Endothelial cell of umbilical vein (primary cell): Measurements from ENCODE around the gene FOXJ3. TPM values are rescaled to one million over a fixed set of nuclear protein-coding genes. Genes with fewer than 3 reads are reported as not detected.

Experiments
- BruUV-seq: library from RNA; stranded (reverse); fragments of 400-500 nt; replicated peaks from 2 replicates; lab custom pipeline; 2021; lab: Mats Ljungman, UMichigan
- CTCF ChIA-PET: fragments of 300-600, 350-600 bp; sonication (Branson Sonifier 250); formaldehyde crosslinking; loops from one replicate; lab custom pipeline; 2021; ENCODE audit warnings: antibody characterized with exemption, inconsistent platforms; lab: Charles Lee
- POLR2A ChIA-PET: fragments of 300-600, 350-600 bp; sonication (Branson Sonifier 250); formaldehyde crosslinking; loops from one replicate; lab custom pipeline; 2021; ENCODE audit warnings: antibody characterized with exemption, inconsistent platforms; lab: Charles Lee
- DNase-seq: peaks from one replicate; pipeline ENCODE4 v3.0.0-alpha.2; 2011; ENCODE audit warnings: low read depth, low spot score
- FAIRE-seq: peaks from 2 replicates; lab custom pipeline; 2011; peaks lifted over from hg19 to GRCh38; lab: Jason Lieb, UNC
- H2AFZ ChIP-seq: 2 replicates; pipeline ENCODE4 v1.6.0; 2012; ENCODE audit warnings: low read depth, low read length, control low read depth, inconsistent platforms
- H3K27ac ChIP-seq: 2 replicates; pipeline ENCODE4 v1.5.1; 2011; ENCODE audit warnings: low read depth, mild to moderate bottlenecking, control low read depth, low read length, moderate library complexity; ENCODE audit not compliant: insufficient read depth
- H3K27me3 ChIP-seq, 2 experiments: 2 replicates each; pipeline versions ENCODE4 v1.6.0 to v1.6.1; 2011; ENCODE audit warnings: low read length in 2 of 2, mixed read lengths in 1 of 2; ENCODE audit not compliant: control insufficient read depth in 2 of 2, insufficient read depth in 2 of 2
- H3K36me3 ChIP-seq, 2 experiments: 2 replicates in 1 of 2; 3 replicates in 1 of 2; pipeline ENCODE4 v1.5.1; 2011; ENCODE audit warnings: low read length in 2 of 2, mild to moderate bottlenecking in 1 of 2, moderate library complexity in 1 of 2; ENCODE audit not compliant: control insufficient read depth in 2 of 2, insufficient read depth in 2 of 2; ENCODE audit errors: extremely low read depth in 1 of 2
- H3K4me1 ChIP-seq: 3 replicates; pipeline ENCODE4 v1.5.1; 2011; ENCODE audit warnings: mild to moderate bottlenecking, low read length; ENCODE audit not compliant: control insufficient read depth, insufficient read depth; ENCODE audit errors: extremely low read depth
- H3K4me2 ChIP-seq: 2 replicates; pipeline ENCODE4 v1.6.1; 2011; ENCODE audit warnings: low read length, control low read depth, mixed read lengths; ENCODE audit not compliant: insufficient read depth
- H3K4me3 ChIP-seq, 3 experiments: fragments of 200-600 bp in 1 of 3; sonication (generic), shearing (Covaris generic) in 1 of 3; replicated peaks in 1 of 3; 2 replicates each; pipeline ENCODE4 v1.5.1; 2011 to 2016; ENCODE audit warnings: control low read depth in 3 of 3, low read length in 3 of 3, mild to moderate bottlenecking in 2 of 3, inconsistent platforms in 1 of 3, low read depth in 1 of 3, moderate library complexity in 1 of 3; ENCODE audit not compliant: insufficient read depth in 1 of 3
- H3K79me2 ChIP-seq: 2 replicates; pipeline ENCODE4 v1.6.0; 2012; ENCODE audit warnings: low read length, inconsistent platforms; ENCODE audit not compliant: control insufficient read depth, insufficient read depth
- H3K9ac ChIP-seq: replicated peaks from 2 replicates; pipeline ENCODE3; 2011; ENCODE audit warnings: low read length, control low read depth; ENCODE audit not compliant: insufficient read depth; ENCODE audit errors: extremely low read depth
- H3K9me1 ChIP-seq: replicated peaks from 3 replicates; pipeline ENCODE4 v1.6.0; 2011; ENCODE audit warnings: mild to moderate bottlenecking, low read length; ENCODE audit not compliant: control insufficient read depth, insufficient read depth; ENCODE audit errors: extremely low read depth
- H3K9me3 ChIP-seq: replicated peaks from 2 replicates; pipeline ENCODE4 v1.5.1; 2012; ENCODE audit warnings: low read length, inconsistent platforms; ENCODE audit not compliant: control insufficient read depth, insufficient read depth
- H4K20me1 ChIP-seq: replicated peaks from 2 replicates; pipeline ENCODE3; 2011; ENCODE audit warnings: mild to moderate bottlenecking, low read length; ENCODE audit not compliant: control insufficient read depth, insufficient read depth; ENCODE audit errors: extremely low read depth
- CTCF ChIP-seq, 2 donors: IDR thresholded peaks; 1 replicate in 1 of 2; 2 replicates in 1 of 2; pipeline ENCODE4 v1.5.1; 2011; ENCODE audit warnings: low read length in 2 of 2, mild to moderate bottlenecking in 2 of 2, moderate library complexity in 2 of 2, control low read depth in 1 of 2, inconsistent platforms in 1 of 2, low read depth in 1 of 2; ENCODE audit not compliant: insufficient read depth in 1 of 2; ENCODE audit errors: extremely low read depth in 1 of 2
- EZH2 ChIP-seq: IDR thresholded peaks from 2 replicates; pipeline ENCODE4 v1.6.1; 2012; ENCODE audit warnings: borderline replicate concordance, low read depth, mild to moderate bottlenecking, moderate library complexity, low read length, inconsistent platforms; ENCODE audit not compliant: severe bottlenecking
- FOS ChIP-seq: IDR thresholded peaks from 2 replicates; pipeline ENCODE4 v1.6.1; 2011; ENCODE audit warnings: mild to moderate bottlenecking, low read length, moderate library complexity, borderline replicate concordance; ENCODE audit not compliant: insufficient read depth
- GATA2 ChIP-seq: IDR thresholded peaks from 2 replicates; pipeline ENCODE4 v1.7.0; 2011; ENCODE audit warnings: low read depth, mild to moderate bottlenecking, moderate library complexity, mixed read lengths, low read length; ENCODE audit not compliant: insufficient read length, insufficient read depth
- MAX ChIP-seq: IDR thresholded peaks from 2 replicates; pipeline ENCODE4 v1.6.1; 2011; ENCODE audit not compliant: insufficient read depth, insufficient read length
- MYC ChIP-seq: IDR thresholded peaks from one replicate; pipeline ENCODE4 v1.6.1; 2011; ENCODE audit warnings: mild to moderate bottlenecking, low read depth, low read length
- POLR2AphosphoS5 ChIP-seq: IDR thresholded peaks from 2 replicates; pipeline ENCODE4 v1.6.1; 2012; ENCODE audit warnings: low read depth, mild to moderate bottlenecking, control low read depth, low read length, moderate library complexity; ENCODE audit not compliant: insufficient read depth
- dilution Hi-C: fragments of 300-500 bp; cut with MboI; formaldehyde crosslinking; loops from one replicate; pipeline ENCODE4 v1.15.0; 2019; ENCODE audit warnings: low sequenced_read_pairs; ENCODE audit not compliant: extremely low pct_ligation_motif_present
- intact Hi-C: fragments of 100-400 bp; cut with micrococcal nuclease; formaldehyde crosslinking; loops from one replicate; pipeline ENCODE4 v1.10.0; 2022
- polyA plus RNA-seq, 4 experiments: library from polyadenylated mRNA; depleted of rRNA in 3 of 4; stranded (reverse) in 3 of 4; unstranded in 1 of 4; fragments of >200 nt; gene quantifications; 2 replicates each; pipeline versions ENCODE4 v1.2.1 to v1.2.3, GENCODE V29; 2011 to 2012; ENCODE audit warnings: missing spikeins in 1 of 4
- total RNA-seq: library from RNA; stranded (reverse); gene quantifications from 2 replicates; pipeline ENCODE4 v1.2.3, GENCODE V29; 2021

Gene FOXJ3
- total and polyA plus RNA-seq, 2 donors (not counting 3 experiments of a cell fraction or from before 2014, with no cell fraction given): 34.7 to 38.8 TPM

GRCh38 chr1:42340093-42340492 is 5.1 kb upstream of the FOXJ3 start:
- POLR2A ChIA-PET: no interaction called here
- no peak overlapping the region for H3K9ac ChIP-seq
- intact Hi-C loops (loop anchor here (5.0 kb wide), 1 partner anchor 232 kb away; no protein-coding TSS in a partner anchor), dilution Hi-C loops (no loop called here)
- peaks cover 6% of the 10 kb centered on the region for H3K4me1 ChIP-seq
- DNase-seq (no peak), FAIRE-seq (no peak)
- H3K79me2 ChIP-seq: no peaks in the 10 kb centered on the region
- no peaks in the 10 kb centered on the region for H3K36me3 ChIP-seq
- no peaks in the 10 kb centered on the region for H3K9me1 ChIP-seq
- H3K9me3 ChIP-seq: no peaks in the 10 kb centered on the region
- no peak overlapping the region for H3K4me2 ChIP-seq
- no peak for TF ChIP-seq EZH2
- TF ChIP-seq MYC: no peak
- no peak for TF ChIP-seq CTCF (IDR thresholded peaks at IDR 0.05; ENCODE audit: extremely low read depth in 1 of 2, insufficient read depth in 1 of 2, low read depth in 1 of 2, low read length in 2 of 2)
- TF ChIP-seq GATA2: no peak
- no peak for TF ChIP-seq POLR2AphosphoS5
- no peak for TF ChIP-seq MAX
- peak; percentile 55 for TF ChIP-seq FOS
- CTCF ChIA-PET: interaction anchor here (0.8 to 1.7 kb wide), 4 partner anchors 10 to 238 kb away, joined by 3 to 11 read pairs (median 4); no protein-coding TSS in a partner anchor
- H4K20me1 ChIP-seq: no peaks in the 10 kb centered on the region
- no peak overlapping the region for H3K27ac ChIP-seq
- no peak overlapping the region for H2AFZ ChIP-seq
- no peak overlapping the region for H3K4me3 ChIP-seq
- H3K27me3 ChIP-seq: peaks cover 0 to 4% of the 10 kb centered on the region in 2 experiments
- no TSS peak for BruUV-seq
